ENCODE measurements around the gene BNIP5. TPM values are rescaled to one million over a fixed set of nuclear protein-coding genes. Genes with fewer than 3 reads are reported as not detected.

The BNIP5 gene
- total RNA-seq, 4 donors from 2014 or later, result not detected

- intact Hi-C loops (cut with DNase I), result no loop called here
- Histone ChIP-seq H3K4me1 (peaks cover 0 to 9% (median 7%) of the 10 kb centered on the region in 4 donors), H3K36me3 (no peaks in the 10 kb centered on the region), H3K9me3 (no peaks in the 10 kb centered on the region), H3K27ac (replicated peaks in 1 of 4) (no peak overlapping the region), H3K4me3 (no peak overlapping the region), H3K27me3 (peaks cover 0 to 51% (median 0%) of the 10 kb centered on the region in 4 donors)
- 89% methylated on average over 12 of the region's 14 CpGs for WGBS
- DNase-seq (ENCODE audit: extremely low spot score), result no peak
- TF ChIP-seq EP300 (IDR thresholded peaks at IDR 0.05) (no peak), POLR2A (IDR thresholded peaks at IDR 0.05; ENCODE audit: low read depth) (no peak), POLR2AphosphoS5 (IDR thresholded peaks at IDR 0.05) (no peak), CTCF (IDR thresholded peaks at IDR 0.05) (no peak)
These were observed 6.3 kb downstream of the BNIP5 start for GRCh38 chr6:36330366-36330765.

DNA sequence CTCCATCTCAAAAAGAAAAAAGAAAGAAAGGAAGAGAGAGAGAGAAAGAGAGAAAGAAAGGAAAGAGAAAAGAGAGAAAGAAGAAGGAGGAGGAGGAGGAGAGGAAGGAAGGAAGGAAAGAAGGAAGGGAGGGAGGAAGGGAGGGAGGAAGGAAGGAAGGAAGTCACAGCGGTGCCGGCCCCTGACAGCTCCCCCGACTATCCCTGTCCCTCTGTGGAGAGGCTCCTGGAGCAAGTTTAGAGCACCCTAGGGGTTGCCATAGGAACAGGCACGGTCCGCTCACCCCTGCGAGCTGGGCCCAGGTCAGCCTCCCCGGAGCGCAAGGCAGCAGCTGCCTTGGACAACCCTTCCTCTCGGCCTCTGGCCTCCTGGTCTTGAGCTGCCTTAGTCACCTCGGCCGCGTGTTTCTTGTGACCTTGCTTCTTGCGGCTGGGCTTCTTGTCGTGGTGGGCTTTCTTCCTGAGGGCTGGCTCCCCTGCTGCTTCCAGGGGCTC is 6.8 kb downstream of the BNIP5 start:
- DNase-seq (ENCODE audit: extremely low spot score), result no peak
- no peaks in the 10 kb centered on the region for H3K36me3 ChIP-seq
- H3K4me3 ChIP-seq, result no peak overlapping the region
- TF ChIP-seq EP300 (IDR thresholded peaks at IDR 0.05) (no peak), POLR2AphosphoS5 (IDR thresholded peaks at IDR 0.05) (no peak), POLR2A (IDR thresholded peaks at IDR 0.05; ENCODE audit: low read depth) (no peak), CTCF (IDR thresholded peaks at IDR 0.05) (no peak)
- WGBS, result 75% methylated on average over 13 of the region's 14 CpGs
- peaks cover 0 to 47% (median 0%) of the 10 kb centered on the region in 4 donors for H3K27me3 ChIP-seq
- H3K4me1 ChIP-seq, result peaks cover 0 to 9% (median 7%) of the 10 kb centered on the region in 4 donors
- no peak overlapping the region for H3K27ac ChIP-seq (replicated peaks in 1 of 4)
- no peaks in the 10 kb centered on the region for H3K9me3 ChIP-seq
- intact Hi-C loops (cut with DNase I), result no loop called here

GRCh38 chr6:36328600-36328999 is 8.1 kb downstream of the BNIP5 start:
- 88% methylated on average over 7 of the region's 7 CpGs for WGBS
- Histone ChIP-seq H3K36me3 (no peaks in the 10 kb centered on the region), H3K4me3 (no peak overlapping the region), H3K27me3 (peaks cover 0 to 35% (median 0%) of the 10 kb centered on the region in 4 donors), H3K27ac (replicated peaks in 1 of 4) (no peak overlapping the region), H3K9me3 (no peaks in the 10 kb centered on the region), H3K4me1 (peaks cover 0 to 3% (median 0%) of the 10 kb centered on the region in 4 donors)
- TF ChIP-seq POLR2A (IDR thresholded peaks at IDR 0.05; ENCODE audit: low read depth), result no peak
- no peak for TF ChIP-seq POLR2AphosphoS5 (IDR thresholded peaks at IDR 0.05)
- no peak for TF ChIP-seq CTCF (IDR thresholded peaks at IDR 0.05)
- no peak for TF ChIP-seq EP300 (IDR thresholded peaks at IDR 0.05)
- intact Hi-C loops (cut with DNase I), result no loop called here
- no peak for DNase-seq (ENCODE audit: extremely low spot score)

- TF ChIP-seq POLR2AphosphoS5 (IDR thresholded peaks at IDR 0.05) (no peak), EP300 (IDR thresholded peaks at IDR 0.05) (no peak), CTCF (IDR thresholded peaks at IDR 0.05) (no peak), POLR2A (IDR thresholded peaks at IDR 0.05; ENCODE audit: low read depth) (no peak)
These were observed 8.8 kb downstream of the BNIP5 start for GRCh38 chr6:36327919-36328236.

More at GRCh38 chr6:36327919-36328236, 8.8 kb downstream of the BNIP5 start:
- Histone ChIP-seq H3K27ac (replicated peaks in 1 of 4) (no peak overlapping the region), H3K4me3 (no peak overlapping the region), H3K4me1 (peaks cover 0 to 3% (median 0%) of the 10 kb centered on the region in 4 donors), H3K9me3 (no peaks in the 10 kb centered on the region), H3K27me3 (peaks cover 0 to 29% (median 0%) of the 10 kb centered on the region in 4 donors), H3K36me3 (no peaks in the 10 kb centered on the region)
- intact Hi-C loops (cut with DNase I), result no loop called here
- no peak for DNase-seq (ENCODE audit: extremely low spot score)

All from esophagus muscularis mucosa (tissue), 4 donors.